ENCODE measurements around the gene TNFRSF19.

The TNFRSF19 gene

DNA sequence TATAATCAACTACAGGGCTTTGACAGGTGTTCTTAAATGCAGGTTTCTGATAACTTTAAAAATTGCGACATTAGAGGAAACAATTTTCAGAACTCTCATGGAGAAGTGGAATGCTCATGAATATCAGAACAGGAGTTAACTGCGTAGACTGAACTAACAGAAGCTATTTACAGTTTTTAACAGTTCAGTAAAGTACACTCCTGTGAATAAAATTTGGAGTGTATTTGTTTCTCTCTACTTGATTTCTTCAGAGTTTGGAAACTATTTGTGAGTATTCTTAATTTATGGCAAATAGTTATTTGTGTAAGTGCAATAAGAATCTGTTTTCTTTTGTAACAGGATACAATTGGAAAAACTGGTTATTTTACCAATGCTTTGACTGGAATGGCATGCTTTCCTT lies 114.4 kb downstream of the TNFRSF19 start:
- DNase-seq (ENCODE audit: low spot score), result no peak

DNA sequence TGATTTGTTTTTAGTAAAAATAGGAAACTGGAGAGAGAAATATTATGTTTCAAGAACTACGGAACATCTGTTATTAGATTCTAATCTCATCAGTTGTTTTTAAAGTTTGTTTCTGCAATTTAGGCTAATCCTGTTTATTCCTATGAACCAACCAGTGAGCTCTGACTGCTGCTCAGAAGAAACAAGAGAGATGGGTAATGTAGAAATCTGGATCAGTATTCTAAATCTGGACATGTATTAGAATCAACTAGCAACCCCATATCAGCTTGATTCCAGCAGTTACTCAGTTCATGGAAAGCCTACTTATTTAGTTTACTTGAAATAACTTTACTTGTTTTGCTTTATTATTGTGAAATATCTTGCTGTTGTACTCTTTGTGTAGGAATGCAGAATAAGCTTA lies 115.2 kb downstream of the TNFRSF19 start:
- no peak for DNase-seq (ENCODE audit: low spot score)

DNA sequence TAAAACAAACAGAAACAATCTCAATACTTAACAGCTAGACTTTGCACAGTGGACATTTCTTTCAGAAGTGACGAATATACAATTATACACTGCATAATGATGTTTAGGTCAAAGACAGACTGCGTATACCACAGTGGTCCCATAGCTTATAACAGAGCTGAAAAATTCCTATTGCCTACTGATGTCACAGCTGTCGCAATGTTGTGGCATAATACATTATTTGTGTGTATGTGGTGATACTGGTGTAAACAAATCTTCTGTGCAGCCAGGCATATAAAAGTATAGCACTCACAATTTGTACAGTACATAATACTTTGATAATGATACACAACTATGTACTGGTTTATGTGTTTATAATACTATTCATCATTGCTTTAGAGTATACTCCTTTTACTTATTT lies 116.7 kb downstream of the TNFRSF19 start:
- DNase-seq (ENCODE audit: low spot score), result no peak

DNA sequence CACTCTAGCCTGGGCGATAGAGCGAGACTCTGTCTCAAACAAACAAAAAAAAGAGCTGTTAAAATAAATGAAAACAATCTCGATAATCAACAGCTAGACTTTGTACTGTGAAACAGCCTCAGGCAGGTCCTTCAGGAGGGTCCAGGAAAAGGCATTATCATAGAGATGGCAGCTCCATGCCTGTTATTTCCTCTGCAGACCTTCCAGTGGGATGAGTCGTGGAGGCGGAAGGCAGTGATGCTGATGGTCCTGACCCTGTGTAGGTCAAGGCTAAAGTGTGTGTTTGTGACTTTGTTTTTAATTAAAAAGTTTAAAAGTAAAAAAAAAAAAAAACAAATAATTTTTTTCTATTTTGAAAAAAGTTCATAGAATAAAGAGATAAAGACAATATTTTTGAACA lies 117.4 kb downstream of the TNFRSF19 start:
- DNase-seq (ENCODE audit: low spot score), result no peak

DNA sequence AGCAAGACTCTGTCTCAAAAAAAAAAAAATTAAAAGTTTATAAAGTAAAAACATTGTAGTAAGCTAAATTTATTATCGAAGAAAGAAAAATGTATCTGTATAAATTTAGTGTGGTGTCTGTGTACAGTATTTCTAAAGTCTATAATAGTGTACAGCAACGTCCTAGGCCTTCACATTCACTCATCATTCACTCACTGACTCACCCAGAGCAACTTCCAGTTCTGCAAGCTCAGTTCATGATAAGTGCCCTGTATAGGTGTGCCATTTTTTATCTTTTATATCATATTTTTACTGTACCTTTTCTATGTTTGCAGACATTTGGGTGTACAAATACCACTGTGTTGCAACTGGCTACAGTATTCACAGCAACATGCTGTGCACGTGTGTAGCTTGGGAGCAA lies 118.1 kb downstream of the TNFRSF19 start:
- no peak for DNase-seq (ENCODE audit: low spot score)

DNA sequence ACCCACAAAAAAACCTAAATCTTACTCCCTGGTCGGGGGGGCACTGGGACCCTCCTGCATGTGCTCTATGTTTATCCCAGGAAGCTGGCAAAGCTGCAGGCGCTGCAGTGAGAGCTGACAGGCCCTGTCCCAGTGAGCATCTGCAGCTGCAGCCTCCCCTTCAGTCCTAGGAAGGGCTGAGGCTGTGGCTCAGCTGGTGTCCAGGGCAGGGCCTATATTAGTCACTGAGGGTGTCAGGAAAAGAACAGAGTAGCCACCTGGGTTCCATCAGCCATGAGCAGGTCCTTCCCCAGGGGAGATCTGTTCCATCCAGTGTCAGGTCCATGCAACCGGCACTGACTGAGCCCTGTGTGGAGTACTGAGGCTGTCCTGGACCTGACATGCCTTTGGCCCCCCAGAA lies 120.5 kb downstream of the TNFRSF19 start:
- no peak for DNase-seq (ENCODE audit: low spot score)

DNA sequence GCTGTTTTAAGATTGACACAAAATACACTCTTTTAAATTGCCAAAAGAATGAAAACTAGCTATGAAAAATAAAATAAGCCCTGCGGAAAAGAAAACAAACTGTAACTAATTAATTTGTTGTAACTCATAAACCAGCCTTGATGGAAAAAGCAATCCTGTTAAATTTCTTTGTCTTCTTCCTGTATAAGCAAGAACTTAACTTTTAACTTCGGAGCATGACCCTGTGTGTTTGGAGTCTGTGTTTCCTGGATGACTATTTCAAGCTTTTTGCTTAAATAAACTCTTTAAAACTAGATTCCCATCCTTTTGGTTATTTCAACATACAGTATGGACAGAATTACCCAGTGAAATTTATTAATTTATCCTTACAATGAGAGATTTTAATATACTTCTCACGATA lies 122.6 kb downstream of the TNFRSF19 start:
- DNase-seq (ENCODE audit: low spot score), result no peak

GRCh38 chr13:23695196-23695595 lies 125.0 kb downstream of the TNFRSF19 start:
- DNase-seq (ENCODE audit: low spot score), result no peak

GRCh38 chr13:23695711-23696464 lies 125.7 kb downstream of the TNFRSF19 start:
- DNase-seq (ENCODE audit: low spot score), result no peak

- DNase-seq (ENCODE audit: low spot score), result no peak
Observed at GRCh38 chr13:23696610-23697009, 126.4 kb downstream of the TNFRSF19 start.

- no peak for DNase-seq (ENCODE audit: low spot score)
Observed at GRCh38 chr13:23697772-23698313, 127.6 kb downstream of the TNFRSF19 start.

GRCh38 chr13:23699271-23699670 lies 129.1 kb downstream of the TNFRSF19 start:
- no peak for DNase-seq (ENCODE audit: low spot score)

DNA sequence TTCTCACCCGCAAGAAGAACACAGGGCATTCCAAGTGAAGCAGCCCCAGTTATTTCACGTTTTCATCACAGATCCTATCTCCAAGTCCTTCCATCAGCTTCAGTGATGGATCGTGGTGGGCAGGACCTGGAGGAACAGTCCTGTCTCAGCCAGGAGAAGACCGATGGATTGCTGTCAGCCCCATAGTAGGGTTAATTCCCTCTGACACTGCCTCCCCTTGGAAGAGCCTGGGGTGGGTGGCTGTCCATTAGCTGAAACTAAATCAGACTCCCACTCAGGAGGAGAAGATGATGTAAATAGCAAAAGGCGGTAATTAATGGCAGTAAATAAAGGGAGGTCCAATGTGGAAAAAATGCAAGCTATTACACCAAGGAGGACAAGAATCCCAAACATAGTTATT lies 131.0 kb downstream of the TNFRSF19 start:
- no peak for DNase-seq (ENCODE audit: low spot score)

DNA sequence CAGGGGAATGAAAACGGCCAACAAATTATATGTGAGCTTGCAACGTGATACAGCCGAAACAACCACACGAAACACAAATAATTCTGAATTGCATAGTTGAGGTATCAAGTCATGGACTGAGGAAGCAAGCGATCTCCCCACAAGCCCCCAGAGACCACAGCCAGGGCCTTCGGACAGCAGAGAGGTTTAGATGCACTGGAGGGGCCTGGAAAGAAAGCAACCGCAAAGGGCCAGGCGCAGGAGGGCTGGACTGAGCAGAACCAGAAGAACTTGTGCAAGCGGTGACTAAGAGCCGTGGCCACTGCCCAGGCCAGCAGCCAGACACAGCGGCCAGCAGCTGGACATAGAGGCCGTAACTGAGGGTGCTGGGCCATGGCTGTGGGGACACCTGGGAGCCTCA lies 131.4 kb downstream of the TNFRSF19 start:
- no peak for DNase-seq (ENCODE audit: low spot score)

DNA sequence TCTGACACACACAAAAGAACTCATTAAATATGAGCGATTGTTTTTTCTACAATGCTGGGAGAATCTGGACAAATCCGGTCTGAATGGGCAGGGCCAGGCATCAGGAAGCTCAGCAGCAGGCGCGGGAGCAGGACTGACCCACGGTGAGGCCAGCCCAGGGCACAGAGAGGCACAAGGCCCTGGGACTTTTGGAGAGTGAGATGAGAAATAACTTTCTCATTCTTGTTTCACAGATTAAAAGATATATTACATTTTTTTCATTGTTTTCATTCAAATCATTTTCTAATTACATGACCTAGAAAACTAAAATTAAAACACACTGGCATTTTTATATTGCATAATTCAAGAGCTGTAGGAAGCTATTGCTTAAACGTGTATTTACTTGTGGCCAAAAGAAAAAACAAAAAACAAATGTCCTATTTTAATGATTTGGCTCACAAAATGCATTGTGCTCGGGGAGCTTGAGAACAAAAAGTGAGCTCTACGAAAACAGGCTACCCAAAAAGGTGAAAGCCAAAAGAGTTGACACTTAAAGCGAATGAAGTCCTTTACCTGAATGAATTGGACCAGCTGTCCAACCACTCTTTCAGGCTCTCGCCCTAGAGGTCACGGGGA lies 133.1 kb downstream of the TNFRSF19 start:
- DNase-seq (ENCODE audit: low spot score), result no peak

GRCh38 chr13:23705583-23705982 lies 135.4 kb downstream of the TNFRSF19 start:
- DNase-seq (ENCODE audit: low spot score), result no peak

DNA sequence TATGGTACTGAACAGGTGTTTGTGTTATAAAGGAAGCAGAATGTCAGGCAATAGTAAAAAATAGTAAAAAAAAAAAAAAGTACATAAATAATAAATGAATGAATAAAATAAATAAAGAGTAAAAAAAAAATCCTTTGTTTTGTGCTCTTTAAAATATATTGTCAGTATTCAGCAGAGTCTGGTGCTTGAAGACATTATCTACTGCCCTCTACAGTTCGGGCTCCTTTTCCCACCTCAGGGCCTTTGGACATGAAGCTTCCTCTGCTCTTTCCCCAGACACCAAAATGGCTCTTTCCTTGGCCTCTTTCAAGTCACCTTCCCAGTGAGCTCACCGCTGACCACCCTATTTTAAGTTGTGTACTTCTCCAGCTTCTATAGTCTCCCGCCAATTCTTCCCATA lies 137.5 kb downstream of the TNFRSF19 start:
- peak; percentile 5 for DNase-seq (ENCODE audit: low spot score)

GRCh38 chr13:23709536-23709935 lies 139.3 kb downstream of the TNFRSF19 start:
- no peak for DNase-seq (ENCODE audit: low spot score)

DNA sequence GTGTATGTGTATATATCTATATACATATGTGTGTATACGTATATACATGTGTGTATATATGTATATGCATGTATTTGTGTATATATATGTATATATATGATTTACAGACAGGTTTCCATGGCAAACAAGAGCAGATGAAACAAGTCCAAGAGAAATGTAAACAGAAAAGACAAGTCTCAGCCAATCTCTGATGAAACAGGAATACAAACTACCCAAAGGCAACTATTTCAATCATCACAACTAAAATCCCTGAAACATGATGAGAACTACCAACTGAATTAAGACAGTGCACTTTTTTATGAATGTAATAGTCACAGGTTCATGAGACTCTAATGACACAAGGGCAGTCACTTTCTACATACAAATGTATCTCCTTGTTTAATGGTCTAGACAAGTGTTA lies 140.2 kb downstream of the TNFRSF19 start:
- DNase-seq (ENCODE audit: low spot score), result no peak

GRCh38 chr13:23711355-23711754 lies 141.1 kb downstream of the TNFRSF19 start:
- DNase-seq (ENCODE audit: low spot score), result no peak

GRCh38 chr13:23714672-23715071 lies 144.5 kb downstream of the TNFRSF19 start:
- DNase-seq (ENCODE audit: low spot score), result no peak

DNA sequence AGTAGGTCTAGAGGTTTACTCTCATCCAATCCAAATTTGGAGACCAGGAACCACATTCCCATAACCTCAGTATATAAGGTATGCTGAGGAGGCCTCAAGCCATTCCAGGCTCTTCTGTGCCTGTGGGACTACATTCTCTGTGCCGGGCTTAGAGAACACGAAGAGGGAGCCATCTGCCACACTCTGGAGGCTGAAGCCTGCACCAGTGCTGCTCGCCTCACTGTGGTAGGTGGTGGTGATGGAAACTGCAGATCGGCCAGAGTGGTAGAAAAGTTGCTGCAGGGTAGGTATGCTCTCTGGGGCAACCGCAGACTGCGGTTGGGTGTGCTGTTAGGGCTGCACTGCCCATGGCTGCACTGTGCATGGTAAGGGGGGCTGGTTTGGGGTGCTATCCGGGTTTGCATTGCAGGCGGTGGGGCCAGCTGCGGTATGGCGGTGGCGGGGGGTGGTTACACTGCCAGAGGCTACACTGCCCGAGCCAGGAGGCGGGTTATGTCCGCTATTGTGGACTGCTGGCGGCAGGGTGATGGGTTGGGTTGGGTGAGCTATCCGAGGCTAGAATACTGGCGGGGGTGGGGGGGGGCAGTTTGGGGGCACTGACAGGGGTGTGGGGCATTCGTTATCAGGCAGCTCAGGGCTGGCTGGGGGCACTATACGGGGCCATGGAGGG lies 145.0 kb downstream of the TNFRSF19 start:
- DNase-seq (ENCODE audit: low spot score), result no peak

DNA sequence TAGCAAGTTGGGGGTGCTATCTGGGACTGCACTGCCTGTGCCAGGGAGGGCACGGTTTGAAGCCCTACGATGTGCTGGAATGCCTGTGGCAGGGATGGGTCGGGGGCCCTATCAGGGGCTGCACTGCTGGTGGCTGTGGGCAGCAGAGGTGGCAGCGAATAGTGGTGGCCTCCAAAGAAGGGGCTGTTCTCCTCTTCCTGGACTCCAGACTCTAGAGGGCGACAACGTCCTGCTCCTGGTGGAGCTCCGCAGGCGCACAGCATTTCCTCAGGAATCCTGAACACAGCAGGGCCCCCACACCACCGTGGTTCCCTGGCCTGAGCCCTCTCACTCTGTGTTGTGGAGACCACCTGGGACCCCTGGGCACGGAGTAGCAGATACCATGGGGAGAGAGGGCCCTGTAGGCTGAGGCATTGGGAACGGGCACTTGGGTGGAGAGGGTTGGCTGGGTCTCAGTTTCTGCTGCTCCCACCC lies 145.6 kb downstream of the TNFRSF19 start:
- no peak for DNase-seq (ENCODE audit: low spot score)

Measured in globus pallidus (tissue), 1 donor.